Tongue (tissue), 2 donors: ENCODE data around the gene PIAS2. TPM values are rescaled to one million over a fixed set of nuclear protein-coding genes. Genes with fewer than 3 reads are reported as not detected.
A peak's percentile ranks its signal among the peaks of the same experiment; 100 is the strongest.

ENCODE experiments used
- DNase-seq: peaks from one replicate; pipeline ENCODE4 v3.0.0-alpha.2; 2015
- total RNA-seq: library from RNA; depleted of rRNA; stranded (reverse); fragments of >200 nt; gene quantifications from one replicate; pipeline ENCODE4 v1.2.3, GENCODE V29; 2014

The PIAS2 gene
- total RNA-seq, 1 donor from 2014 or later = 48.2 TPM

- peak; percentile 48 for DNase-seq
Measured at GRCh38 chr18:46759890-46760289, 157.4 kb downstream of the PIAS2 start.

GRCh38 chr18:46756559-46757201 lies 160.6 kb downstream of the PIAS2 start, which contains the start of gene ST8SIA5:
Gene ST8SIA5, minus strand, starts transcription at chr18:46757053. Its CDS starts 545 bp downstream, at chr18:46756508.
- peak; percentile 41 for DNase-seq

- no peak for DNase-seq
Measured at GRCh38 chr18:46756025-46756558, 161.2 kb downstream of the PIAS2 start.

- peak; percentile 26 for DNase-seq
Measured at GRCh38 chr18:46755315-46756024, 161.8 kb downstream of the PIAS2 start.

GRCh38 chr18:46754661-46755292 lies 162.5 kb downstream of the PIAS2 start:
- DNase-seq = peak; percentile 54

- DNase-seq = no peak
Measured at GRCh38 chr18:46754188-46754587, 163.1 kb downstream of the PIAS2 start.

Other genes with a start within 250 kb of the PIAS2 start
- 9.0 TPM for gene ST8SIA5, start 160.5 kb downstream of the PIAS2 start, total RNA-seq
- gene KATNAL2, start 95 bp upstream of the PIAS2 start, total RNA-seq = 4.7 TPM
- not detected for gene ELOA2, start 118.1 kb upstream of the PIAS2 start, total RNA-seq
- 24.1 TPM for gene HDHD2, start 233.0 kb upstream of the PIAS2 start, total RNA-seq